SU-DHL-6 (cell line): ENCODE measurements around the gene HTATIP2.

Experiments
- H2AFZ ChIP-seq: fragments of 200-600 bp; sonication (generic); 2 replicates; pipeline ENCODE4 v1.6.1; 2014; ENCODE audit warnings: low read depth, mild to moderate bottlenecking, moderate library complexity, mixed read lengths, antibody characterized with exemption, low read length; ENCODE audit not compliant: severe bottlenecking
- H3F3A ChIP-seq: fragments of 200-600 bp; shearing (Covaris generic); 2 replicates; pipeline ENCODE4 v1.6.0; 2016; ENCODE audit warnings: antibody characterized with exemption, mild to moderate bottlenecking; ENCODE audit not compliant: insufficient read depth
- H3K27ac ChIP-seq: fragments of 200-600 bp; sonication (generic); 2 replicates; pipeline ENCODE4 v1.5.1; 2016; ENCODE audit warnings: low read depth, mild to moderate bottlenecking, low read length, moderate library complexity, mixed read lengths
- H3K27me3 ChIP-seq: fragments of 200-600 bp; sonication (generic), shearing (Covaris generic); 2 replicates; pipeline ENCODE4 v1.6.0; 2014; ENCODE audit warnings: mild to moderate bottlenecking, low read length
- H3K36me3 ChIP-seq: fragments of 200-600 bp; sonication (generic); 2 replicates; pipeline ENCODE4 v1.6.1; 2014; ENCODE audit warnings: mild to moderate bottlenecking, low read length, mixed read lengths
- H3K4me2 ChIP-seq: fragments of 300-600, 200-600 bp; shearing (Covaris generic), sonication (generic); 2 replicates; pipeline ENCODE4 v1.6.0; 2014; ENCODE audit warnings: low read length, low read depth, mild to moderate bottlenecking; ENCODE audit not compliant: poor library complexity, severe bottlenecking
- H3K4me3 ChIP-seq: fragments of 200-600 bp; sonication (generic); 2 replicates; pipeline ENCODE4 v1.5.1; 2014; ENCODE audit warnings: antibody characterized with exemption, low read length, mild to moderate bottlenecking, mixed read lengths; ENCODE audit not compliant: insufficient read depth, poor library complexity, severe bottlenecking
- H3K79me2 ChIP-seq: fragments of 200-600 bp; sonication (generic); 2 replicates; pipeline ENCODE4 v1.6.1; 2014; ENCODE audit warnings: mild to moderate bottlenecking, low read length, moderate library complexity; ENCODE audit not compliant: insufficient read depth
- H3K9ac ChIP-seq: fragments of 200-600 bp; sonication (generic); 2 replicates; pipeline ENCODE4 v1.7.0; 2014; ENCODE audit warnings: mild to moderate bottlenecking, low read length
- H3K9me2 ChIP-seq: fragments of 200-600 bp; sonication (generic); replicated peaks from 2 replicates; pipeline ENCODE4 v1.6.1; 2014; ENCODE audit warnings: low read length; ENCODE audit not compliant: insufficient read depth
- H3K9me3 ChIP-seq: fragments of 200-600 bp; sonication (generic); 2 replicates; pipeline ENCODE4 v1.6.1; 2014; ENCODE audit warnings: low read length, mixed read lengths; ENCODE audit not compliant: insufficient read depth
- H4K20me1 ChIP-seq: fragments of 200-600 bp; sonication (generic); 2 replicates; pipeline ENCODE4 v1.6.1; 2014; ENCODE audit warnings: low read depth, mild to moderate bottlenecking, antibody characterized with exemption, low read length, moderate library complexity, mixed read lengths
- EZH2phosphoT487 ChIP-seq: fragments of 200-600 bp; sonication (generic), shearing (Covaris generic); conservative IDR thresholded peaks from 2 replicates; pipeline ENCODE4 v1.6.1; 2018; ENCODE audit warnings: mild to moderate bottlenecking, antibody characterized with exemption, low read length, moderate library complexity, mixed read lengths
- TF ChIP-seq, protein P1 (sequence below): fragments of 200-600 bp; sonication (generic); IDR thresholded peaks from one replicate; pipeline ENCODE4 v1.5.1; 2017; ENCODE audit warnings: antibody characterized with exemption, mild to moderate bottlenecking, low read length, moderate library complexity; ENCODE audit not compliant: insufficient read depth, poor library complexity, severe bottlenecking

Gene HTATIP2

GRCh38 chr11:20363500-20364340 lies at the start of gene HTATIP2:
Gene HTATIP2, plus strand, starts transcription at chr11:20363714. Its CDS starts 524 bp downstream, at chr11:20364238.
- no peaks in the 10 kb centered on the region for H3K27me3 ChIP-seq
- peaks cover 17% of the 10 kb centered on the region for H3K79me2 ChIP-seq
- no peaks in the 10 kb centered on the region for H3K9me3 ChIP-seq
- peak within 1 kb of the TSS; percentile 72 for H3K9ac ChIP-seq
- peak within 1 kb of the TSS; percentile 79 for H2AFZ ChIP-seq
- H3K27ac ChIP-seq = peak within 1 kb of the TSS; percentile 40
- H3F3A ChIP-seq = peaks cover 5% of the 10 kb centered on the region
- H3K4me2 ChIP-seq = peak within 1 kb of the TSS; percentile 90
- H3K9me2 ChIP-seq = no peaks in the 10 kb centered on the region
- no peaks in the 10 kb centered on the region for H4K20me1 ChIP-seq
- TF ChIP-seq, protein P1, sequence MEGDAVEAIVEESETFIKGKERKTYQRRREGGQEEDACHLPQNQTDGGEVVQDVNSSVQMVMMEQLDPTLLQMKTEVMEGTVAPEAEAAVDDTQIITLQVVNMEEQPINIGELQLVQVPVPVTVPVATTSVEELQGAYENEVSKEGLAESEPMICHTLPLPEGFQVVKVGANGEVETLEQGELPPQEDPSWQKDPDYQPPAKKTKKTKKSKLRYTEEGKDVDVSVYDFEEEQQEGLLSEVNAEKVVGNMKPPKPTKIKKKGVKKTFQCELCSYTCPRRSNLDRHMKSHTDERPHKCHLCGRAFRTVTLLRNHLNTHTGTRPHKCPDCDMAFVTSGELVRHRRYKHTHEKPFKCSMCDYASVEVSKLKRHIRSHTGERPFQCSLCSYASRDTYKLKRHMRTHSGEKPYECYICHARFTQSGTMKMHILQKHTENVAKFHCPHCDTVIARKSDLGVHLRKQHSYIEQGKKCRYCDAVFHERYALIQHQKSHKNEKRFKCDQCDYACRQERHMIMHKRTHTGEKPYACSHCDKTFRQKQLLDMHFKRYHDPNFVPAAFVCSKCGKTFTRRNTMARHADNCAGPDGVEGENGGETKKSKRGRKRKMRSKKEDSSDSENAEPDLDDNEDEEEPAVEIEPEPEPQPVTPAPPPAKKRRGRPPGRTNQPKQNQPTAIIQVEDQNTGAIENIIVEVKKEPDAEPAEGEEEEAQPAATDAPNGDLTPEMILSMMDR = no peak
- TF ChIP-seq EZH2phosphoT487 = no peak
- H3K4me3 ChIP-seq = peak within 1 kb of the TSS; percentile 68
- no peaks in the 10 kb centered on the region for H3K36me3 ChIP-seq

GRCh38 chr11:20315800-20316199 lies 47.7 kb upstream of the HTATIP2 start:
- H2AFZ ChIP-seq = no peak overlapping the region
- no peak overlapping the region for H3K4me3 ChIP-seq
- H3K9ac ChIP-seq = no peak overlapping the region
- no peaks in the 10 kb centered on the region for H3K9me3 ChIP-seq
- H4K20me1 ChIP-seq = no peaks in the 10 kb centered on the region
- no peaks in the 10 kb centered on the region for H3K79me2 ChIP-seq
- H3K36me3 ChIP-seq = no peaks in the 10 kb centered on the region
- H3K27ac ChIP-seq = no peak overlapping the region
- 0 out of 2 replicates have a peak, but pooled peaks cover 3% of the 10 kb centered on the region for H3K27me3 ChIP-seq
- H3K4me2 ChIP-seq = no peak overlapping the region
- no peak for TF ChIP-seq EZH2phosphoT487
- TF ChIP-seq, protein P1 = no peak
- H3K9me2 ChIP-seq = no peaks in the 10 kb centered on the region
- no peaks in the 10 kb centered on the region for H3F3A ChIP-seq

DNA sequence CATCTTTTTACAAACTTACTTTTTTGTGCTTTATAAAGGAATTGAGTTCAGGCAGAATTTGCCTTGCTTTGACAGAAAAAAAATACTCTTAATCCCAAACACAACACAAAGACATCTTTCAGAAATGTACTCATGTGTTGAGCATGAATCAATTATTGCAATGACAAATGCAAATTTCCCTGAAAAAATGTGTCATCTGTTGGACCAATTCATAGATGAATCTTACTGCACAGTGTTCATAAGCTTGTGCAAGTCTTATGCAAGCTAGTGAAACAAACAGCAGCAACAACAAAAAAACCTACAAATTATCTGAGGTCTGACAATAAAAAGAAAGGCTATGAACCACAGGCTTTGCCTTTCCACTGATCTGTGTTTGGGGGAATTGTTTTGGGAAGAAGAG lies 42.3 kb upstream of the HTATIP2 start:
- no peaks in the 10 kb centered on the region for H3K27me3 ChIP-seq

More for the DNA sequence above, 42.3 kb upstream of the HTATIP2 start:
- H3K4me2 ChIP-seq = no peak overlapping the region
- H3K27ac ChIP-seq = no peak overlapping the region
- no peaks in the 10 kb centered on the region for H4K20me1 ChIP-seq
- H3F3A ChIP-seq = no peaks in the 10 kb centered on the region
- no peaks in the 10 kb centered on the region for H3K79me2 ChIP-seq
- H2AFZ ChIP-seq = no peak overlapping the region
- no peaks in the 10 kb centered on the region for H3K9me3 ChIP-seq
- H3K36me3 ChIP-seq = no peaks in the 10 kb centered on the region
- no peak overlapping the region for H3K4me3 ChIP-seq
- H3K9me2 ChIP-seq = no peaks in the 10 kb centered on the region
- TF ChIP-seq EZH2phosphoT487 = no peak
- TF ChIP-seq, protein P1 = no peak
- H3K9ac ChIP-seq = no peak overlapping the region
